ENCODE measurements around the gene LY6G6C. TPM values are rescaled to one million over a fixed set of nuclear protein-coding genes. Genes with fewer than 3 reads are reported as not detected.

The LY6G6C gene
- total and polyA plus RNA-seq, 2 of the 13 experiments (the other 11 are each of a cell fraction or from before 2014, with no cell fraction given) = 0.15 TPM; not detected in 1

DNA sequence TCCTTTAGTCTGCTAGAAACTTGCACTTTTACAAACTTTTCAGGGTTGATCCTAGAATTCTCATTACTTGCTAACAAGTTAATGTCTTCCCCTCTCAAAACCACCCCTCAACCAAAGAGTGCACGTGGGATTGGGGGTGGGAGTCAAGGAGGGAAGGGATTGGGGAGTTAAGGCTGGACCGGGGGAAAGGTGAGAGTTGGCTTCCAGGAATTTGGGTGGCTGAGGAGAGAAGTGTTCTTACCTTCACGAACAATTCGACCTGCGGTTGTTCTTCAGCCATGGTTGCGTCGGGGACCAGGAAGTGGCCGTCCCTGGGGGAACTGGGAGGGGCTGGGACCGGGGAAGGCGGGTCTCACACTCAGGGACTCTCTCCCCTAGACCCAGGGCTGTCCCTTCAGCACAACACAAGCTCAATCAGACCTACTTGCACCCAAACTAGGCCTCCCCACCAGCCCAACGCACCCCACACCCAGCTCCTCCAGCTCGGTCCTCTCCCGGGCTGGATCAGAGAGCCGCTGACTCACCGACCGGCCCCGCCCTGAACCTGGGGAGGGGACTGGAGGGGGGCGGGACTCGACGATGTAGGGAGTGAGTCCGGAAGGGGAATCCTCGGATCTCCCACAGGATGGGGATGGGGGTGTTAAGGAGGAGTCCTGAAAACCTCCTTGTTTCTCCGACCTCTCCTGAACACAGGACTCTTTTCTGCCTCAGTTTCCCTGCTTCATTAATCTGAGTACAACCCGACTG is 14.6 kb upstream of the LY6G6C start, which contains the start of gene CLIC1 (continued):
- TF ChIP-seq, protein P1, sequence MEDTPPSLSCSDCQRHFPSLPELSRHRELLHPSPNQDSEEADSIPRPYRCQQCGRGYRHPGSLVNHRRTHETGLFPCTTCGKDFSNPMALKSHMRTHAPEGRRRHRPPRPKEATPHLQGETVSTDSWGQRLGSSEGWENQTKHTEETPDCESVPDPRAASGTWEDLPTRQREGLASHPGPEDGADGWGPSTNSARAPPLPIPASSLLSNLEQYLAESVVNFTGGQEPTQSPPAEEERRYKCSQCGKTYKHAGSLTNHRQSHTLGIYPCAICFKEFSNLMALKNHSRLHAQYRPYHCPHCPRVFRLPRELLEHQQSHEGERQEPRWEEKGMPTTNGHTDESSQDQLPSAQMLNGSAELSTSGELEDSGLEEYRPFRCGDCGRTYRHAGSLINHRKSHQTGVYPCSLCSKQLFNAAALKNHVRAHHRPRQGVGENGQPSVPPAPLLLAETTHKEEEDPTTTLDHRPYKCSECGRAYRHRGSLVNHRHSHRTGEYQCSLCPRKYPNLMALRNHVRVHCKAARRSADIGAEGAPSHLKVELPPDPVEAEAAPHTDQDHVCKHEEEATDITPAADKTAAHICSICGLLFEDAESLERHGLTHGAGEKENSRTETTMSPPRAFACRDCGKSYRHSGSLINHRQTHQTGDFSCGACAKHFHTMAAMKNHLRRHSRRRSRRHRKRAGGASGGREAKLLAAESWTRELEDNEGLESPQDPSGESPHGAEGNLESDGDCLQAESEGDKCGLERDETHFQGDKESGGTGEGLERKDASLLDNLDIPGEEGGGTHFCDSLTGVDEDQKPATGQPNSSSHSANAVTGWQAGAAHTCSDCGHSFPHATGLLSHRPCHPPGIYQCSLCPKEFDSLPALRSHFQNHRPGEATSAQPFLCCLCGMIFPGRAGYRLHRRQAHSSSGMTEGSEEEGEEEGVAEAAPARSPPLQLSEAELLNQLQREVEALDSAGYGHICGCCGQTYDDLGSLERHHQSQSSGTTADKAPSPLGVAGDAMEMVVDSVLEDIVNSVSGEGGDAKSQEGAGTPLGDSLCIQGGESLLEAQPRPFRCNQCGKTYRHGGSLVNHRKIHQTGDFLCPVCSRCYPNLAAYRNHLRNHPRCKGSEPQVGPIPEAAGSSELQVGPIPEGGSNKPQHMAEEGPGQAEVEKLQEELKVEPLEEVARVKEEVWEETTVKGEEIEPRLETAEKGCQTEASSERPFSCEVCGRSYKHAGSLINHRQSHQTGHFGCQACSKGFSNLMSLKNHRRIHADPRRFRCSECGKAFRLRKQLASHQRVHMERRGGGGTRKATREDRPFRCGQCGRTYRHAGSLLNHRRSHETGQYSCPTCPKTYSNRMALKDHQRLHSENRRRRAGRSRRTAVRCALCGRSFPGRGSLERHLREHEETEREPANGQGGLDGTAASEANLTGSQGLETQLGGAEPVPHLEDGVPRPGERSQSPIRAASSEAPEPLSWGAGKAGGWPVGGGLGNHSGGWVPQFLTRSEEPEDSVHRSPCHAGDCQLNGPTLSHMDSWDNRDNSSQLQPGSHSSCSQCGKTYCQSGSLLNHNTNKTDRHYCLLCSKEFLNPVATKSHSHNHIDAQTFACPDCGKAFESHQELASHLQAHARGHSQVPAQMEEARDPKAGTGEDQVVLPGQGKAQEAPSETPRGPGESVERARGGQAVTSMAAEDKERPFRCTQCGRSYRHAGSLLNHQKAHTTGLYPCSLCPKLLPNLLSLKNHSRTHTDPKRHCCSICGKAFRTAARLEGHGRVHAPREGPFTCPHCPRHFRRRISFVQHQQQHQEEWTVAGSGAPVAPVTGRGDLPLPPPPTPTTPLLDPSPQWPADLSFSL (CRISPR knock-in tag; IDR thresholded peaks at IDR 0.05) = no peak
- TF ChIP-seq NR3C1 (CRISPR knock-in tag; IDR thresholded peaks at IDR 0.05) (no peak), MAZ (IDR thresholded peaks at IDR 0.05; ENCODE audit: borderline replicate concordance, low read depth, low read length) (peak; percentile 97), MAZ (CRISPR knock-in tag; IDR thresholded peaks at IDR 0.05; ENCODE audit: low read depth) (peak; percentile 85), KLF16 (CRISPR knock-in tag; IDR thresholded peaks at IDR 0.05) (peak in 1 of 2 experiments; percentile 95; a peak in 2 of 4 replicates), ZNF567 (CRISPR knock-in tag; IDR thresholded peaks at IDR 0.05; ENCODE audit: borderline replicate concordance) (no peak)

Data from HepG2 (cell line).